ENCODE measurements around the gene DES.

DNA sequence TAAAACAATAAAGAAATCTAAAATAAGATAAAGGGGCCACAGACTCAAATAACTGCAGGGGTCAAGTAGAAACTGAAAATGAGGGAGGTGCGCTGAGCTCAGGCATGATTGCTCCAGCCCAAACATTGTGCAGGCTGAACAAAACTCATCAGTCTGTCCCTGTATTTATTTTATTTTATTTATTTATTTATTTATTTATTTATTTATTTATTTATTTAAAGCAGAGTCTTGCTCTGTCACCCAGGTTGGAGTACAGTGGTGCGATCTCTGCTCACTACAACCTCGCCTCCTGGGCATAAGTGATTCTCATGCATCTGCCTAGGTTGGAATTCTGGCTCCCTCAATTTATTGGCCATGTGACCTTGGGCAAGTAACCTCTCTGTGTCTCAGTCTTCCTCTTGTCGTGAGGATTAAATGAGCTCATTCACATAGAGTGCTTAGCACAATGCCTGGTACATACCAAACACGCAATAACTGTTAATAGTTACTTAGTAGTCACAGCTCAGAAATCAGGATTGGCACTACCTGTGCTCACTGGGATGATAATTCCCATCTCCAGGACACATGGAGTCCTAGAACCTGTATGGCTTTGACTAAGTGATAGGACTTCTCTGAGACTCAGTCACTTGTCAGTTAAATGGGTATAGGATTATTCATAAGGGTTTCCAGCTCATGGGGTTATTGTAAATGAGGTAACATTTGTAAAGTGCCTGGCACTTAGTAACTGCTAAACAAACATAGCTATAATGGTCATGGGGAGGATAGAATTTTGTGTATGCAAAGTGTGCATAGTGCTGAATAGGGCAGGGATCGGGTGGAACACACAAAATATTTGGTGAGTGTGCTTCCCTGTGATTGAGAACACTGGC lies 22.4 kb downstream of the DES start:
- TF ChIP-seq, protein P1, sequence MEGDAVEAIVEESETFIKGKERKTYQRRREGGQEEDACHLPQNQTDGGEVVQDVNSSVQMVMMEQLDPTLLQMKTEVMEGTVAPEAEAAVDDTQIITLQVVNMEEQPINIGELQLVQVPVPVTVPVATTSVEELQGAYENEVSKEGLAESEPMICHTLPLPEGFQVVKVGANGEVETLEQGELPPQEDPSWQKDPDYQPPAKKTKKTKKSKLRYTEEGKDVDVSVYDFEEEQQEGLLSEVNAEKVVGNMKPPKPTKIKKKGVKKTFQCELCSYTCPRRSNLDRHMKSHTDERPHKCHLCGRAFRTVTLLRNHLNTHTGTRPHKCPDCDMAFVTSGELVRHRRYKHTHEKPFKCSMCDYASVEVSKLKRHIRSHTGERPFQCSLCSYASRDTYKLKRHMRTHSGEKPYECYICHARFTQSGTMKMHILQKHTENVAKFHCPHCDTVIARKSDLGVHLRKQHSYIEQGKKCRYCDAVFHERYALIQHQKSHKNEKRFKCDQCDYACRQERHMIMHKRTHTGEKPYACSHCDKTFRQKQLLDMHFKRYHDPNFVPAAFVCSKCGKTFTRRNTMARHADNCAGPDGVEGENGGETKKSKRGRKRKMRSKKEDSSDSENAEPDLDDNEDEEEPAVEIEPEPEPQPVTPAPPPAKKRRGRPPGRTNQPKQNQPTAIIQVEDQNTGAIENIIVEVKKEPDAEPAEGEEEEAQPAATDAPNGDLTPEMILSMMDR (IDR thresholded peaks at IDR 0.05; ENCODE audit: low read length): no peak
- TF ChIP-seq EZH2 (optimal IDR thresholded peaks at IDR 0.05; ENCODE audit: low read depth, low read length) (no peak), EZH2phosphoT487 (IDR thresholded peaks at IDR 0.05; ENCODE audit: low read length) (no peak)
